ENCODE data around the gene FUBP3.

Gene FUBP3

DNA sequence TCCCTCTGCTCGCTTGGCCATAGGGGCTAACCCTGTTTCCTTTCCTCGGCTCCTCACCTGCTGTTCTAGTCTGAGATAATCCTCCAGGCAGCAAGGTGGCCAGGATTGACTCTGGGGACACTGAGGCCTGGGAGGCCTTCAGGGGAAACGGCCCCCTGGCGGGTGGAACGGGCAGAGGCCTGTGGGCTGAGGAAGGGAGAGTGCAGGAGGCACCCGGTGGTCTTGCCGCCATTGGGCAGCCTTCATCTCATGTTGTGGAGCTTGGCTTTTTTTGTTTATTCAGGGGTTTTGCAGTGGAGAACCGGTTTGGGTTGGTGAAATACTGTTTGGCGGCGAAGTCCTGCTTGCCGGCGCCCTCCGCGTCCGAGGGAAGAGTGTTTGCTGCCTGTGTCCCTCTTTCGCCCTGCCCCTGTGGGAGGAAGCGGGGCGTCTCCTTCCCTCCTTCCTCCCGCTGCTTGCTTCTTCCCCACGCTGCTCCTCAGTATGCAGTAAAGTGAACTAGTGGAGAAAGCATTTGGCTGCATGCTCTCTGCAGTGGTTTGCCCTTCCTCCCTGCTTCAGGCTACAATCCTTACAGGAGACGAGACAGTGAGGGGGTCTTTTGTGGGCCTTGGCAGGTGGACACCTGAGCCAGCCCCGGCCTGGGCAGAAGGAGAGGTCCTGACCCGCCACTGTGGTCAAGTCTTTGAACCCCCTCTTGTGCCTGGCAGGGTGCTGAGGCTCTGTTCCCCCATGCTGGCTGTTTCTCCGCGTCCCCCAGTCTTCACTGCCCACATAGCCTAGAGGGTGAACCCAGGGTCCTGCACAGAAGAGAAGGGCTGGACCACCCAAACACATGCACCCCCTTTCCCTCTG lies 54.2 kb downstream of the FUBP3 start:
- no peak for FAIRE-seq

GRCh38 chr9:130634191-130634768 lies 54.9 kb downstream of the FUBP3 start:
- no peak for FAIRE-seq

More for the DNA sequence above, 54.2 kb downstream of the FUBP3 start:
- DNase-seq (ENCODE audit: insufficient read length, low spot score) = no peak

DNA sequence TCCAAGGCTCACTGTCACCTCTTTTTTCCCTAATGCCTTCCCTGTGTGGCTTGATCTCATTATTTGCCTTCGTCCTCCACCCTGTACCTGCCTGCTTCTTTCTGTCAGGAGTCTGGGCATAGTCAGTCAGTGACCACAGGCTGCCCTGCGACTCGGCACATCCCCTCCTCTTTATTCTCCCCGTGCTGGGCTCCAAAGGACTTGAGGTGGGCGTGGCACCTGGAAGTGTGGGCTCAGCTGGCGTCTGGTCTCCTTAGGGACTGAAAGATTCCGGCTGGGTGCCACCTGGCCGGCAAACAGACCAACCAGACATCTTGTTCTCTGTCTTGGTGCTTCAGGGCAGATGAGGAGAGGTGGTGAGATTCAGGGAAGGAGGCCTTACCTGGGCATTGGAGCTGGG lies 55.4 kb downstream of the FUBP3 start:
- DNase-seq (ENCODE audit: insufficient read length, low spot score) (no peak), FAIRE-seq (no peak)

More at GRCh38 chr9:130634191-130634768, 54.9 kb downstream of the FUBP3 start:
- no peak for DNase-seq (ENCODE audit: insufficient read length, low spot score)

- no peak for FAIRE-seq
- no peak for DNase-seq (ENCODE audit: insufficient read length, low spot score)
Measured at GRCh38 chr9:130635306-130635705, 55.9 kb downstream of the FUBP3 start.

GRCh38 chr9:130635721-130636647 lies 56.6 kb downstream of the FUBP3 start:
- no peak for FAIRE-seq
- DNase-seq (ENCODE audit: insufficient read length, low spot score) = no peak

DNA sequence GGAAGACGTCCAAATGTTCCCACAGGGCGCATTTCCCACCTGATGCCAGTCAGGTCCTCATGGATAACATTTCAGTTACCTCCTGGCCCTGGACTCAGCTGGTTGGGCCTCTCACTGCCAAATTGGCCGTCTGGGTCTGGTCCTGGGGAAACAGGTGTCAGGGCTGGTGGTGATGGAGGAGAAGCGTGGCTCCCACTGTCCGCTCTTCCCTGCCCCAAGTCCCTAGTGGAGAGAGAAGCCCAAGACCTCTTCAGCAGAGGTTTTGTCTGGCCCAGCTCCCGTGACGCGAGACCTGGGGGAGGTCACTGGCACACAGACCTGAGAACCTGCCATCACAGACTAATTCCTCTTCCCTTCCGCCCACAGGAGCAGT lies 57.3 kb downstream of the FUBP3 start:
- FAIRE-seq = no peak
- no peak for DNase-seq (ENCODE audit: insufficient read length, low spot score)

DNA sequence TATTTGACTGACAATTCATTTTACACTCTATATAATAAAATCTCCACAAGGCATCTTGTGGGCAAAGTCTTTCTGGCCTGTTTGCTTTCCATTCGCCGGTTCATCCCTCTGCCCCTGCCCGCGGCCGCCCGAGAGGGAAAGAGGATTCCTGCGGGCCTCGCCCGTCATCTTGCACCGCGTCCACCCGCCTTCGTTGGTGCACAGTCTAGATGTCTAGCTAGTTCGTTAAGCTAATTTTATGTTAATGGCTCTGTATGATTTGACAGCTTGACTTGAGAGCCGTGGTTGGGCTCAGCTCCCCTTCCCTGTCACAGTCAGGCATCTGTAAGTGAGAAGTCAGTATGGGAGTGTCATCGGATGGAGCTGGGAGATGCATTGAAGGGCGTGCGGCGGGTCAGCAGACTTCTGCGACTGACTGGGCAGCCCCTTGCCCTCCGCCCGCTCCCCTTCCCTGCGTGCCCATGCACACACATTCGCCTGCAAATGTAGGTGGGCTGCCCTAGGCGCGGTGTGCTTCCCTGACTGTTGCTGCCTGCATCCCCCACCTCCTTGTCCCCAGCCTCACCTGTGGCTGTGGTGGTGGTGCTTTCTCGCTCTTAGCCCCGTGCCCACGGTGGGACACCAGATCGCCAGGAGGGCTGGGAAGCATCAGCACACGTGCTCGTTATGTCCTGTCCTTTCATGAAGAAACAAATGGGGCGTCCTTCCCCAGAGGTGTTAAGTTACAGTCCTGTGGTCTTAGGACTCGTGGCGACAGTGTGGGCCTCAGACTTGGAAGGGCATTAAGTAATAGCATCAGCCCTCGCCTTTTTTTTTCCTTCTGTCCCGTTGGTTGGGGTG lies 59.1 kb downstream of the FUBP3 start:
- DNase-seq (ENCODE audit: insufficient read length, low spot score) (no peak), FAIRE-seq (no peak)

DNA sequence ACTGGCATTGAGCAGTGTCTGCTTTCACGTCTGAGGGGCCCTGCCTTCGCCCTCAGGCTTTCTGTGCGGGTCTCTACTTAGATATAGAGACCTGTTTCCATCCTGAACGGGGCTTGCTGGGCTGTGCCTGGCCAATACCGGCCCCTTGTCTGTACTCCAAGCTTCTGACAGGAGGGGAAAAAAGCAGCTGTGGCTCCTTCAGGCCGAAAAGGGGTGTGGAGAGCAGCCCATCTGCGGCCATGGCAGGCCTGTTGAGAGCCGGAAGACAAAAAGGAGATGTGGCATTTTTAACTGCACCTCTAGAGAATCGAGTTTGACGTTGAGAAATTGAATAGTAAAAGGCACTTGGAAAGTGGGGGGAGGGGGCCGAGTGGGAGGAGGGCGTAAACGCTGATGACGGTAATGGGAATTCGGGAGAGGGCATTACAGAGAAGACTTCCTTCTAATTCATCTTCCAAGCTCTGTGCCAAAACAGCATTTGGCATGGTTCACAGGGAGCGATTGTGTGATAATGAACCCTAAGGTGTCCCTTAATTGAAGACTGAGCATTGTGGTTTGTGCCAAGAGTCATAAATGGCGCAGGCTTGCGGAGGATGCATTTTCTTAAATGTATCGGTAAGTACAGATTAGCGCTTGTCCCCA lies 59.9 kb downstream of the FUBP3 start:
- no peak for DNase-seq (ENCODE audit: insufficient read length, low spot score)
- no peak for FAIRE-seq

GRCh38 chr9:130639866-130640555 lies 60.6 kb downstream of the FUBP3 start:
- no peak for DNase-seq (ENCODE audit: insufficient read length, low spot score)
- no peak for FAIRE-seq

GRCh38 chr9:130640681-130641080 lies 61.3 kb downstream of the FUBP3 start:
- FAIRE-seq (no peak), DNase-seq (ENCODE audit: insufficient read length, low spot score) (no peak)

DNA sequence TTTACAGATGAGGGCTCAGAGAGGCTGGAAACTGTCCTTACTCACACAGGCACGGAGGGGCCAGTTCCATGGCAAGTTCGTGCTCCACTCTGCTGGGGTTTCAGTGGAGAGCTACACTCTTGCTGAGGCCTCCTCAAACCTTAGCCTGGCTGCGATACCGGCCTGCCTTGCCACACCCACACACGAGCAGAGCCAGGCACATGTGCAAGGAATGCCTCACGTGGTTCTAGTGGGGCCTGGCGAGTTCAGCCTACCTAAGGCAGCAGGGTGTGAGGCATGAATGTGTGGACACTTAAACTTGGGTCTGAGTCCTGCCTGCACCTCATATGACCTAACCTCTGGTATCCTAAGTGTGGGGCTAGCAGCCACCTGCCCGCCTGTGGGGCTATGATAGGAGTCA lies 63.5 kb downstream of the FUBP3 start:
- FAIRE-seq (no peak), DNase-seq (ENCODE audit: insufficient read length, low spot score) (no peak)

DNA sequence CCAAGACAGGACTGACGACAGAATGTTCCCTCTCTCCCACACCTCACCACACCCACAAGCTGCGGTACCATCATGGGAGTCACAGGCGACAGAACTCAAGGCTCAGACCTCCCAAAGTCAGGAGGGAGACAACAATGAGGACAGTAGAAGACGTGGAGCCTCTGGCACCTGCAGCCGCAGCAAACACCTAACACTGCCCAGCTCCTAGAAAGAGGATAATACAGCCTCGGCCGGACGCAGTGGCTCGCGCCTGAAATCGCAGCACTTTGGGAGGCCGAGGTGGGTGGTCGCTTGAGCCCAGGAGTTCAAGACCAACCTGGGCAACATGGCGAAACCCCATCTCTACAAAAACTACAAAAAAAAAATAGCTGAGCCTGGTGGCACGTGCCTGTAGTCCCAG lies 71.8 kb downstream of the FUBP3 start:
- DNase-seq (ENCODE audit: insufficient read length, low spot score) (no peak), FAIRE-seq (no peak)

DNA sequence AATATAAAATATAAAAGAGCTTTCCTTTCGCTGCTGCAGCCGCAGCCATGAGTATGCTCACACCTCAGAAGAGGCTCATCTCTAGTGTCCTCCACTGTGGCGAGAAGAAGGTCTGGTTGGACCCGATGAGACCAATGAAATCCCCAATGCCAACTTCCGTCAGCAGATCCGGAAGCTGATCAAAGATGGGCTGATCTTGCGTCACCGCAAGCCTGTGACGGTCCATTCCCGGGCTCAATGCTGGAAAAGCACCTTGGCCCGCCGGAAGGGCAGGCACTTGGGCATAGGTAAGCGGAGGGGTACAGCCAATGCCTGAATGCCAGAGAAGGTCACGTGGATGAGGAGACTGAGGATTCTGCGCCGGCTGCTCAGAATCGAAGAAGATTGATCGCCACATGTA lies 72.4 kb downstream of the FUBP3 start:
- no peak for DNase-seq (ENCODE audit: insufficient read length, low spot score)
- FAIRE-seq = no peak

- DNase-seq (ENCODE audit: insufficient read length, low spot score) (no peak), FAIRE-seq (no peak)
Measured at GRCh38 chr9:130654879-130655278, 75.5 kb downstream of the FUBP3 start.

- FAIRE-seq = no peak
- no peak for DNase-seq (ENCODE audit: insufficient read length, low spot score)
Measured at GRCh38 chr9:130658893-130659698, 79.7 kb downstream of the FUBP3 start.

DNA sequence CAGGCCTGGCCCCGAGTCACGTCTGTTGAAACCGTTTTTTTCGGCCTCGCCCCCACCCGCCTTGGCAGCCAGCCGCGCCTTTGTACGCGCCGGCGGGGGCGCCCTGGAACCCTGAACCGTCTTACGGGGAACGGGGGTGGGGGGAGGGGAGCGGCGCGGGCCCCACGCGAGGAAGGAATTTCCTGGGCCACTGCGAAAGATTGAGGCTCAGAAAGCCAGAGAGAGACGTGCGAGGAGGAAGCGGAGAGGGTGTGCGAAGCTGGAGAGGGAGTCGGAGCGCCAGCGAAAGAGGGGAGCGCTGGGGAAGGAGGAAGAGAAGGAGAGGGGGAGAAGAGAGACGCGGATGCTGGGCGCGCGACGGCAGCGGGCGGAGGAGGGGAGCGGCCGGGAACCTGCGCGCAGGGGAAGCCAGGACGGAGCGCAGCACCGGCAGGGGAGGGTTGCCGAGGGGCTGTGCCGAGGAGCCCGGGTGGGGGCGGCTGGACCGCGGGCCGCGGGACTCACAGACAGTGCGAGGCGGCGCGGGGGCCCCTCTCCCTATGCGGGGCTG lies 80.4 kb downstream of the FUBP3 start:
- no peak for FAIRE-seq
- DNase-seq (ENCODE audit: insufficient read length, low spot score) = no peak

DNA sequence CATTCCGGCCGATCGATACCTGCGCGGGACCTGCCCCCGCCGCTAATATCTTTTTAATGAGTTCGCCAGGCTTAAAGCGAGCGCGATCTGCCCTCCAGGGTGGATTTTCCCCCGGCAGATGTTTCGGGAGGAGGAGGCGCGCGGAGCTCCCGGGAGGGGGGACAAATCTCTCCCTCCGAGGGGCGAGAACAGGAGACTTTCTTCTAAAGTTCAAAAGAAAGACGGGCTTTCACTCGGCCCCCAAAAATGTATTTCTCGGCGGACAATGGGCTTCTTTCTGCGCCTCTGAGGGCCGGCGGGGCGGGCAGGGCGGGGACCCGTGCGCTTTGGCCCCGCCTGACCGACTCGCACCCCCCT lies 80.9 kb downstream of the FUBP3 start:
- FAIRE-seq = no peak
- no peak for DNase-seq (ENCODE audit: insufficient read length, low spot score)

DNA sequence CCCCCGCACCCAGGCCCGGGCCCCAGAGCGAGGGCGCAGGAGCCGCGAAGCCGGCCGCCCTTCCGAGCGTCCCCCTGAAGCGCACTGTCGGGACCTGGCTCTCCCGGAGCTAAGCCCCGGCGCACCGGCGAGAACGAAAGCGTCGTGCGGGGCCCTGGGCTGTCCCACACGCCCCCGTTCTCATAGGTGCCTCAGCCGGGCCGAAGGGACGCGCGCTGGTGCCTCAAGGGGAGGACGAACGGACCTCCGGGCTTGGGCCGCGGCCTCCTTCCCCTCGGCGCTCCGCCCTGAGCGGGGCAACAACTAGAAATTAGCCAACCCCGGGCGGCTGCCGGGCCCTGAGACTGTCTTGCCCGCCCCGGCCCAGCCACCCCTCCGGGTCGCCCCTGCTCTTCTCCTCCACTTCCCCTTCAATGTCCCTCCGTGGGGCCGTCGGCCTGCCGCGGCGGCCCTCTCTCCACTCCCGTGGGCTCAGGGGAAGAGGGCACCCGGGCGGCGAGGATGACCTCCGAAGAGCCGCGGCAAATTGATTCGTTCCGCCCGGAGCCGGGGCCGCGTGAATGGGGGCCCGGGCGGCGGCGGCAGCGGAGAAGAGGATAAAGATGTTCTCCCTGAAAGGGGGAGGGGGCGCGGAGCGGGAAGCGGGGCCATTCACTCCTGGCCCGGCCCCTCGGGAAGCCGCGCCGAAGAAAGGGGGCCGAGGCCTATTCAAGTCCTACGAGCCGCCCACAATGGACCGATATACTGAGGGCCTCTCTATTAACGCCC lies 81.5 kb downstream of the FUBP3 start:
- DNase-seq (ENCODE audit: insufficient read length, low spot score) = no peak
- FAIRE-seq = no peak

All from GM19239 (cell line).